ENCODE measurements around the gene CAPN5.

DNA sequence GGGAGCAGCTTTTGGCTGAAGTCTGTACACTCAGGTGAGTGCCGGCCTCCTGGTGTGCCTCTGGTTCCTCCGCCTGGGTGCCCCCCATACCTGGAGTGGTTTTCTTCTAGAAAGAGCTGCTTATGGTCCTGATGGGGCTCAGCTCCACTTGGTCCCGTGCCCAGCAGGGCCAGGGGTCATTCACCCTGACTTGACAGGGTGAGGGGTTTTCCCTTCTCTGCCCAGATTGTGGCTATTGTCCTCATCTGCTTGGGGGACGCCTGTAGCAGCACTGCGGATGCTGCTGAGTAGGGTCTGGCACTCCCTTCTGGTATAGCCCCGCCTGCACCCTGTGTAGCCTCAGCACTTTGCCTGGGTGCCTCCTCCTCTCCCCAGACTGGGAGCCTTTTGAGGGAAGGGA is 44.1 kb downstream of the CAPN5 start:
- TF ChIP-seq, protein P1, sequence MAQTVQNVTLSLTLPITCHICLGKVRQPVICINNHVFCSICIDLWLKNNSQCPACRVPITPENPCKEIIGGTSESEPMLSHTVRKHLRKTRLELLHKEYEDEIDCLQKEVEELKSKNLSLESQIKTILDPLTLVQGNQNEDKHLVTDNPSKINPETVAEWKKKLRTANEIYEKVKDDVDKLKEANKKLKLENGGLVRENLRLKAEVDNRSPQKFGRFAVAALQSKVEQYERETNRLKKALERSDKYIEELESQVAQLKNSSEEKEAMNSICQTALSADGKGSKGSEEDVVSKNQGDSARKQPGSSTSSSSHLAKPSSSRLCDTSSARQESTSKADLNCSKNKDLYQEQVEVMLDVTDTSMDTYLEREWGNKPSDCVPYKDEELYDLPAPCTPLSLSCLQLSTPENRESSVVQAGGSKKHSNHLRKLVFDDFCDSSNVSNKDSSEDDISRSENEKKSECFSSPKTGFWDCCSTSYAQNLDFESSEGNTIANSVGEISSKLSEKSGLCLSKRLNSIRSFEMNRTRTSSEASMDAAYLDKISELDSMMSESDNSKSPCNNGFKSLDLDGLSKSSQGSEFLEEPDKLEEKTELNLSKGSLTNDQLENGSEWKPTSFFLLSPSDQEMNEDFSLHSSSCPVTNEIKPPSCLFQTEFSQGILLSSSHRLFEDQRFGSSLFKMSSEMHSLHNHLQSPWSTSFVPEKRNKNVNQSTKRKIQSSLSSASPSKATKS (CRISPR knock-in tag; IDR thresholded peaks at IDR 0.05) = no peak
- TF ChIP-seq KDM3A (CRISPR knock-in tag; IDR thresholded peaks at IDR 0.05; ENCODE audit: low read depth) = no peak

Data from HepG2 (cell line).